CD4-positive, alpha-beta T cell treated with Interleukin-21 for 1 hour (primary cell): ENCODE data around the gene EFHD2.
A peak's percentile ranks its signal among the peaks of the same experiment; 100 is the strongest.
"Not testable (repeated sequence)": the region's sequence is repeated elsewhere in the genome, so short reads cannot be mapped to it uniquely, and the experiment has no call there.

Experiments
- DNase-seq: peaks from one replicate; pipeline ENCODE4 v3.0.0-alpha.2; 2020

Gene EFHD2

DNA sequence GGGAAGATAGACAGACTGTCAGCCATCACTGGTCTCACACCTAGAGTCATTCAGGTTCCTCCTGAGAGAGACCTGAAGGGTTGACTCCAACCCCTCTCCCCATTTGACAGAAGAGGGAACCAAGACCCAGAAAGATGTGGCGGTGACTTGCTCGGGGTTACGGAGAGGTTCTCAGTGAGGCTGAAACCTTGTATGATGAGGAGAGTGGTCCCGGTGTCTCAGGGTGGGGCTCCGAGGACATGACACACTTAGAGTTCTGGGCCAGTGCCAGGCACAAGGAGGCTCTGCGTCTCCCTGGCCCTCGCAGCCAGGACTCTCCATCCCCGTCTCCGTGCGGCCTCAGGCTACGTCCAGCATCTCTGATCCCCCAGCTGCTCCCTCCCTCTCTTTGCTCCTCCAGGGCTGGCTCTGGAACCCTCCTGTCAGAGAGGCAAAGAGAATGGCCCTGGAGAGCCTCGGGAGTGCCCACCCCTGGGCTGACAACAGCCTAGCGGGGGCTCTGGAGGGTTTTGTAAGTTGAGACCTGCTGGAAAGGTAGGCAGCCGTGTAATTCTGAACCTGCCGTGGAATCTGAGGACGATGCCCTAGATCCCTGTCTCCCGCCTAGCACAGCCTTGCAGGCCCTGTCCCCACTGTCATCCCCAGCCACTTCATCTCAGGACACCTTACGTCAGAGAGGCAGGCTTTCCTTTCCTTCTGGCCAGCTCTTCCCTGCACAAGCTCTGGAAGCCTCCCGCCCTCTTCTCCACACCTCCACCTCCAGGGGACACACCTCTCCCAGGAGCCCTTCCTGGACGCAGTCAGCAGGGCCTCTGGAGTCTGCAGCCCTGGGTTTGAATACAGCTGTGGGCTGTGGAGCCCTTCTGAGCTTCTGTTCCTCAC is 4.1 kb downstream of the EFHD2 start:
- DNase-seq = peak; percentile 3

DNA sequence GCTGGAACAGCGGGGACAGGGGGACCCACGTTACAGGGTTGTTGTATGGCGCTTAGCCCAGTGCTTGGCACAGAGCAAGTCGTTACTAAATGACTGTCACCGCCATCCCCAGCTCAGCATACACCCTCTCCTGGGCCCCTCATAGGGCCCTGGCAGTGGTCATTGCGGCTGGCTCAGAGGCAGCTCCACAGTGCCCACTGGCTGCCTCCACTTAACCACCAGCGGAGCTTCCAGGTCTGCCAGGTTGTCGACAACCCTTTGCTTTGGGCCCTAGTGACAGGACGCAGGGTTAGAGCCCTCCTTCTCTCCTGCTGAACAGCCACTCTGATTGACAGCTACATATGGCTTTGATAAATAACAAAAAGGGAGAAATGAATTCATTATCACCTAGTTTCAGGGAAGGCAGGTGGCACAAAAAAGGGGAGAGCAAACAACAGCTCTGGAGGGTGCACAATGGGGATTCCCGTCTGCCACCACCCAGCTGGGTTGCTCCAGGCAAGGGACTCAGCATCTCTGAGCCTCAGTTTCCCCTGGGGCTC is 4.8 kb downstream of the EFHD2 start:
- peak; percentile 5 for DNase-seq

DNA sequence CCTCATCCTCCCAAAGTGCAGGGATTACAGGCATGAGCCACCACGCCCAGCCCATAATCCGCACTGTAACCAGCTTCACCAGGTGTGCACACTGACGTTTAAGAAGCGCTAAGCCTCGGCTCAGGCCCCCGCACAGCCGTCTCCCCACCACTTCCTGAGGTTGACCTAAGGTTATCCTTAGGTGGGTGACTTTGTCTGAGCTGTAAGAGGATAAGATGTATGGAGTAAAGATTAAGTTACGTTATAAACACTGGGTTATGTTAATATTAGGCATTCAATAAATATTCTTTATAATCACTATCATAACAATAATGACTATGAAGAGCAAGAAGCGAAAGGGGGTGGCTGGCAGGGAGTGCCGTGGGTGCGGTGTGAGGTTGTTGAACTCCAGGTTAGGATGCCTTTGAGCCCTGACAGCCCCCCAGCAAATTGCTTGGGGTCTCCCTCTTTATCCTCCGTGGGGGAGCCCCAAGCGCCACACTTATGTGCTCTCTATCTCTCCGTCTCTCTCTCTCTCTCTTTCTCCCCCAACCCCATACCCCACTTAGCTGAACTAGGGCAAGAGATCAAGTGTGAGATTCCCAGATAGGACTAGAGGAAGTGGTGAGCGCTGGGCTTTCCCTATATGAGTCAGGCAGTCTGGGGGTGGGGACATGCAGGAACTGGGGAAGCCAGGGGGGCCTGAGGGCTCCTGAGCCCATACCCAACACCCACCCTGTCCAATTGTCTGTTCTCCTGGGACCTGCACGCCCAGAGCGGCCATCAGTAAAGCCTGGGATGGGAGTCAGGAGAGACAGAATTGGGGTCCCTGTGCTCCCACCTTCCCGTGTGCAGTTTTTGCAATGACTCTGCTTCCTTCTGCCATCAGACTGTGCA is 7.6 kb downstream of the EFHD2 start:
- peak; percentile 82 for DNase-seq

DNA sequence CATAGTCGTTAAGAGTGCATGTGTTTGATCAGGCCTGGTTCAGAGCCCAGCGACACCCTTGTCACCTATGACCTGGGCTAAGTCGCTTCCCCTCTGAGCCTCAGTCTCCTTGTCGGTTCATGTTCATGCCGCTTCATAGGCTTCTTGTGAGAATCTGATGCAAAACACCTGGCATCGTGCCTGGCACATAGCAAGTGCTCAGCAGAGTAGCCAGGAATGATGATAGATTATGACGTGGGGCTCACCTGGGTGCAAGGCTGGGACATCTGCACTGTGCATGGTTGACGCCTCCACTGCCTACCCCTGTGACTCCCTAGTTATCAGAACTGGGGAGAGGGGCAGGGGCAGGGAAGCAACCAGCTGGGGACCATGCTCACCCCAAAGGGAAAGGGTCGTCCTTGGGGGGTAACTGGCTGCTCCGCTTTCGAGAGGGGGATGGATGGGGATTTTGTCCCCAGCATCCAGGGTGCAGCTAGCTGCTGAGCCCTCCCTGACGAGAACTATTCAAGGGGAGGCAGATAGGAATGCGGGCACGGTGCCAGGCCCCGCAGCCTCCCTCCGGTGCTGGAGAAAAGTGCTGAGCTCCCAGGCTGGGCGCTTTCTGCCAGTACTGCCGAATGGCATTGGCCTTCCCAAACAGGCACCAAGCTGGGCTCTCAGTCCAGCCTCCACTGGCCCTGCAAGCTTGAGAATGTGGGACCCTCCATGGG is 9.3 kb downstream of the EFHD2 start:
- DNase-seq = no peak

DNA sequence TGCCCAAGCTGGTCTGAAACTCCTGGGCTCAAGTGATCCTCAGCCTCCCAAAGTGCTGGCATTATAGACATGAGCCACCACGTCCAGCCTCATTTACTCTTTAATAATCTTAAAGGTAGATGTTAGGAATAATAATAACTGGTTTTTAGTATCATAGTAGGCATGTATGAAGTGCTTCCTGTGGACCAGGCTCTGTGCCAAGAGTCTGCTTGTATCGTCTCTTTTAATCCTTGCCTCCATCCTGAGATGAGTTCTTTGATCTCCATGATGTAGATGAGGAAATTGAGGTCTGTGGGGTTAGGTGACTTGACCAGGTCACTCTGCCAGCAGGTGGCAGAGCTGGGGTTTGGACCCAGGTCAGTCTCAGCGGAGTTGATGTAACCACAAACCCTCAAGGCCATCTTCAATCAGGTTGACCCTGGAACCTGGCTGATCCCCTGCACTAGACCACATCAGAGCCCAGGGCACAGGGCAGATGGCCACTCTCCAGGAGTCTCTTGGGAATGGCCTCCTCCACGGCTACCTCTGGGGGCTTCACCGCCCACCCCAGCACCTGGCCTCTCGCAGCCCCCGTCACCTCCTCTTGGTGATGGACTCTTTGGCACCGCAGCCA is 11.3 kb downstream of the EFHD2 start:
- no peak for DNase-seq

DNA sequence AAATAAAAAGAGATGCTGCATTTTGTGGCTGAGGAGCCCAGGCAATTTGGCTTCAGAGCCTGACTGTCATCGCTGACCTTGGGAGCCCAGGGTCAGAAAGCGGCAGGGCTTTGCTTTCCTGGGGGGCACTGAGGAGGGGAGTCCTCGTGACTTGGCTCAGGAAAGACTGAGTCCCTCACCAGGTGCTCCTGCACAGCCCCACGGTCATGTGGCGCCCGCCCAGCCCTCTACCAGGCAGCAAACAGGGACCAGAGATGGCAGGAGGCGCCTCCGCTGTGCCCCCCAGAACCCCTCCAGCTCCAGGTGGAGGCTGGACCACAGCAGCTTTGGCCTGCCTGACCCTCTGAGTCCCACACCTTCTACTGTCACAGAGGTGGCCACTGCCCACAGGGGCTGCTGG is 13.2 kb downstream of the EFHD2 start:
- DNase-seq = no peak

DNA sequence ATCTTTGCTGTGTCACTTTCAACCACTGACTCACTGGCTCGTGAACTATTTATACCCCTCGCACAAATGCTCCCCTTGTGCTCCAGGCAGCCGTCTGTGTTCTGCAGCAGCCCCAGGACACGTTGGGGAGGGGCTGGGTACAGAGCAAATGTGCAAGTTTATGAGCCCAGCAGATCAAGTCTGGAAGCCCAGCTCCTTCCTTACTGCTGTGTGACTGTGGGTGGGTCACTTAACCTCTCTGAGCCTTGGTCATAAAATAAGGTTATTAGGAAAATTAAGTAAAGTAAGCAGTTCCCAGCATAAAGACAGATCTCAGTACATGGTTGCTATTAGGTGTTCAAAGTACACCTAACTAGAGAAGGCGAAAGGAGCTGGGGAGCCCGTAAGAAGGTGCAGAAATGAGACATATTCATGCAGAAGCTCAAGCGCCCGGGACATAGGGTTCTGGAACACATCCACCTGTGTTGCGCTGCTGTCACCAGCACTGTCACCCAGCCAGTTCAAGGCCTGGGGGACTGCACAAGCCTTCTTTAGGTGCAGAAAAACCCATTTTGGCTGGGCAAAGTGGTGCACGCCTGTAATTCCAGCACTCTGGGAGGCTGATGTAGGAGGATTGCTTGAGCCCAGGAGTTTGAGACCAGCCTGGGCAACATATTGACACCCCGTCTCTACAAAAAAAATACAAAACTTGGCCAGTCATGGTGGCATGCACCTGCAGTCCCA is 13.8 kb downstream of the EFHD2 start:
- DNase-seq = no peak

DNA sequence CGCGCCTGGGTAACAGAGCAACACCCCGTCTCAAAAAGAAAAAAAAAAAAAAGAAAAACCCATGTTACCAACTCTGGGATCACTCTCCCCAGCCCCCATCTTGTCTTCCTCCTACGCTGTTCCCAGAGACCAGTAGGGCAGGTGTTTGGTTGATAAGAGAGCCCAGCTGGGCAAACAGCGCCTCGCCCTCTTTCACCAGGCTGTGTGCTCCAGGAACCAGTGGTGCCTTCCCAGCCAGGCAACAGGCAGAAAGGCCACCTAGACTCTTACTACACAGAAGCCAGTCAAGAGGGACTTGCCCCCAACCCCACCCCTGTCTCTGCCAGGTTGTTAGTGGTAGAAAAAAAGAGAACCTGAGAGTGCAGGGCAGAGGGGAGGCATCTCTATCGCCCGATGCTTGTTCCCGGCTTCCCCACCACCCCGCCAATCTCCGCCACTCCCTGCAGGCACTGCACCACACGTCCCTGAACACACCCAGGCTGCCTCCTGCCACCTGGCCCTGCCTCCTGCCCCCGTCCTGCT is 14.5 kb downstream of the EFHD2 start:
- DNase-seq = no peak

DNA sequence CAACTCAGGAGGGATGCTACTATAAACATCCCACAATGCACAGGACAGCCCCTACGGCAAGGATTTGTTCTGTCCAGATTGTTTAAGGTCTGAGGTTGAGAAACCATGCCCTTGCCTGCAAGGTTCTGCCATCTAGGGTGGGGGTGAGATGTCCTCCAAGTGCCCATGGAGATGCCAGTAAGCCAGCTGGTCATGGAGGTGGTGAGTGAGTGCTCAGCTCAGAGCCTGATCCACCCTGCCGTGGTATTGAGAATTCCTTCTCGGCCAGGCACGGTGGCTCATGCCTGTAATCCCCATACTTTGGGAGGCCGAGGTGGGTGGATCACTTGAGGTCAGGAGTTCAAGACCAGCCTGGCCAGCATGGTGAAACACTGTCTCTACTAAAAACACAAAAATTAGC is 15.3 kb downstream of the EFHD2 start:
- no peak for DNase-seq

DNA sequence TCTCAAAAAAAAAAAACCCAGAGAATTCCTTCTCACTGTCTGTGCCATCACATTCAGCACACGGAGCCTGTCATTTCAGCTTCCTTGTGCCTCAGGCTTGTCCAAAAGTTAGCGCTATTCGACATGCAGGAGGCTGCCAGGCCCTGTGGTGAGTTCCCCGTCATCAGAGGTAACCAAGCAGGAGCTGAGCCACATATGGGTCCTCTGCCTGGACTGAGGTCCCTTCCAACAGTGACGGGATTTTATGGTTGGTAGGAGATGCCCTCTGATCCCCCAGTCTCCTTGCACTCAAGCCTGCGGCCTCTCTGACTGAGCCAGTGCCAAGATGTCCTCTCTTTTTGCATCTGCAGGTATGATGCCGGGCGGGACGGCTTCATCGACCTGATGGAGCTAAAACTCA is 15.8 kb downstream of the EFHD2 start:
- no peak for DNase-seq

DNA sequence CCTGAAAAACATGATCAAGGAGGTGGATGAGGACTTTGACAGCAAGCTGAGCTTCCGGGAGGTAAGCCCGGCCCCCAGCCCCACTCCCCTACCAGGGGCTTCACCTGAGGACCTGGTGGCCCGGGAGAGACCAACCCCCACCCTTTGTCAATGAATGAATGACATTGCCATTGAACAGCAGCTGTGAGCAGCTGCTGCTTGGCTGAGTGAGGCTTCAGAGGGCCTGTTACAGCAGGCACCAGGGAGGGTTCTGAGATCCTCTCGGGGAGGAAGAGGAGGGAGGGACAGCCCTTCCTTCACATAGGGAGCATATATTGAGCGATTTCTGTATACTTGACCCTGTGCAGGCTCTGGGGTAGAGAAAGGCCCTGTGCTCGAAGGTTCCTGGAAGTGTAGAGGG is 16.3 kb downstream of the EFHD2 start:
- no peak for DNase-seq

DNA sequence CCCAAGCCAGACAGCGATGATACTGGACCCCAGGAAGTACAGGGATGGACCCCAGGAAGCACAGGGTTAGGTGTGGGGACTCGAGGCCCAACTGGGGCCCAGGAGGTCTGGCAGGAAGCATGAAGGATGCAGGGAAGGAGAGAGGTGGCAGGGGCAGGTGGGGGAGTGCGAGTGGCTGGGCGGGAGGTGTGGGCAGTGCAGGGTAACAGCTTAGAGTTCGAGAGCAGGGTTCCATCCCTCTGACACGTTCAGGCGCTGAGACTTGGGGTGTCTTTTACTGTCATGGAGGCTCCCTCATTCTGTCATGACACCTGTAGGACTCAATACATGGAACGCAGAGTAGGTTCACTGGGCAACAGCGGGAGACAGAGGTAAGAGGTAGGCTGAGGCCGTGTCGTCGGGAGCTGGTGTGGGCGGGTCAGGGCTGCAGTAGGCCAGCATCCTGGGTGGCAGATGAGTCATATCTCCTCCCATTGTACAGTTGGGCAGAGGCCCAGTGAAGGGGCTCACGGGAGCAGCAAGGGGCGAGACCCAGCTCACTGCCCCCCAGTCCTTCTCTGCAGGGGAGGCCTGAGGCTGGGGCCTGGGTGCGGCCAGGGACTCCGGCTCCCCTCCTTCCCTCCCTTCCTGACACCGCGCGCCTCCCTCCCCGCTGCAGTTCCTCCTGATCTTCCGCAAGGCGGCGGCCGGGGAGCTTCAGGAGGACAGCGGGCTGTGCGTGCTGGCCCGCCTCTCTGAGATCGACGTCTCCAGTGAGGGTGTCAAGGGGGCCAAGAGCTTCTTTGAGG is 17.0 kb downstream of the EFHD2 start:
- no peak for DNase-seq

DNA sequence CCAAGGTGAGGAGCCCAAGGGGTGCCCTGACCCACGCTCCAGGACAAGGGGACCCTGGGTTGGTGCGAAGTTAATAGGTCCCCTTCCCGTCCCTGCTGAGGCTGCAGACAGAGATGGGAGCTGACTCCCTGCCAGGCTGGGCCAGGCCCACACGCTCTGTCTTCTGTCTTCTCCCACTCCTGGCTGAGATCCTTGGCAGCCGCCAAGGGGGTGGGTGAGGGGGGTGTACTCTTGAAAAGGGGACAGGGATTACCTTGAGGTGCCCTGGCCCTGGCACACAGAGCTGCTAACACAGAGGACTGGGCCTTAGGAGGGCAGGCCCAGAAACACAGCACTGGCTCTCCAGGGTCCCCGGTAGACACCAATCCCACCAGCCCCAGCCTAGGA is 17.6 kb downstream of the EFHD2 start:
- DNase-seq = no peak

DNA sequence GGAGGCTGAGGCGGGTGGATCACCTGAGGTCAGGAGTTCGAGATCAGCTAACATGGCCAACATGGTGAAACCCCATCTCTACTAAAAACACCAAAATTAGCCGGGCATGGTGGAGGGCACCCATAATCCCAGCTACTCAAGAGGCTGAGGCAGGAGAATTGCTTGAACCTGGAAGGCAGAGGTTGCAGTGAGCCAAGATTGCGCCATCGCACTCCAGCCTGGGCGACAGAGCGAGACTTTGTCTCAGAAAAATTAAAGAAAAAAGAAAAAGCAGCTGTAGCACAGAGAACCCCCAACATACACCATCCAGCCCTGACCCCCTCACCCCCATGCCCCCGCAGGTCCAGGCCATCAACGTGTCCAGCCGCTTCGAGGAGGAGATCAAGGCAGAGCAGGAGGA is 18.6 kb downstream of the EFHD2 start:
- not testable (repeated sequence) for DNase-seq

DNA sequence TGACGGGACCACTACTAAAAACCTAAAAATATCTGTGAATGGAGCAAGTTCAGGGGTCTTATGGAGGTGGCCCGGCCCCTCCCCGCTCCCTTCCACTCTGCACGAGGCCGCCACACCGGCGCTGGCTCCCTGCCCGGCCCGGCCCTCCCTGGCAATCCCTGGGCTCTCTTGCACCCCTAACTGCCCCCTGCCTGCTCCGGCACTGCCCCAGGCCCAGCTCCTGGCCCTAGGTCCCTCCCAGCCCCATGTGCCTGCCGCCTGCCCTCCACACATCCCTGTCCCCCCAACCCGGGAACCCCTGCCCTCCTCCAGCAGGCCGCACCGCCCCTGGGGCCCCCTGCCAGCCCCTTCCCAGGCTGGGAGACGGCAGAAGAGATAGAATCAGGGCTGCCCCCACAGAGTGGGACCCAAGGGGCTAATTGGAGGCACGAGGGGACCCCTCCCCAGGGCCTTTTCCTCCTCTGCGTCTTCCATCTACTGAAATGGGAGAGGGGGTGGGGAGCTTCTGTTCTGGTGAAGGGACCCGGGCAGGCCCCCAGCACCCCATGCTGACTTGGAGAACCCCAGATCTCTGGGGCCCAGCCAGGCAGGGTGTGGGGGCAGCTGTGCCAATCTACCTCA is 19.2 kb downstream of the EFHD2 start:
- no peak for DNase-seq

DNA sequence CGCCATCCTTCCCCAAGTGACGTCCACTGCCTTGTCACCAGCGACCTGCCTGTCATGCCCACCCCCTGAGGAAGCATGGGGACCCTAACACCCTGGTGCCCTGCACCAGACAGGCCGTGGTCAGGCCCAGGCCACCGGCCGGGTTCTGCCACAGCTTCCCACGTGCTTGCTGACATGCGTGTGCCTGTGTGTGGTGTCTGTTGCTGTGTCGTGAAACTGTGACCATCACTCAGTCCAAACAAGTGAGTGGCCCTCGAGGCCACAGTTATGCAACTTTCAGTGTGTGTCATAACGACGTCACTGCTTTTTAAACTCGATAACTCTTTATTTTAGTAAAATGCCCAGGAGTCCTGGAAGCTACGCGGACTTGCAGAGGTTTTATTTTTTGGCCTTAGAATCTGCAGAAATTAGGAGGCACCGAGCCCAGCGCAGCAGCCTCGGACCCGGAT is 20.0 kb downstream of the EFHD2 start:
- DNase-seq = no peak

DNA sequence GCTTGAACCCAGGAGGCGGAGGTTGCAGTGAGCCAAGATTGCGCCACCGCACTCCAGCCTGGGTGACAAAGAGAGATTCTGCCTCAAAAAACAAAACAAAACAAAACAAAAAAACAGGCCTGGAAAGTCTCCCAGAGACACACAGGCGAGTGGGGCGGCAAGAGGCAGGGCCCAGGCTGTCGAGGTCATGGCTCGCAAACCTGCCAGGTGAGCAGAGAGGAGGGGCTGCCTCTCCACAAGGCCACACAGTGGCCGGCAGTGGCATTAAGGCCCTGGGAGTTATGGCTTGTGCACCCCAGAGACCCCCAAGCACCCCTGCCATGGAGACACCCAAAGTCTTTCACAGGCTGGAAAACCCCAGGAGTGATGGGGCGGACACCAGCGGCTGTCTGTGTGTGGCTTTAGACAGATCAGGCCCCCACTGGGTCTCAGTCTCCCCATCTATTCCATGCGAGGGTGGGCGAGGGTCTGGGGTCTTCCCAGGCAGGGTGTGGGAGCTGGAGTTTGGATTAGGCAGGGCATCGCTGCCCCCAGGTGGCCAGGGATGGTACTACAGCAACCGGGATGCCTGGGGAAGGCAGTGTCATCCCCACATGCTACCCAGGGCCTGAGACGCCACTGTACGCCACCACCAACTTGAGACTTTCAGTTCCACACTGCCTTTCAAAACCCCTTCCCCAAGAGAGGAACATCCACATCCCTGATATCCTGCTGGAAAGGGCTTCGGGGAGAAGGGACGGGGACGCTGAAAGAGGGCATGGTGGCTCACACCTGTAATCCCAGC is 21.3 kb downstream of the EFHD2 start:
- DNase-seq = peak; percentile 76

DNA sequence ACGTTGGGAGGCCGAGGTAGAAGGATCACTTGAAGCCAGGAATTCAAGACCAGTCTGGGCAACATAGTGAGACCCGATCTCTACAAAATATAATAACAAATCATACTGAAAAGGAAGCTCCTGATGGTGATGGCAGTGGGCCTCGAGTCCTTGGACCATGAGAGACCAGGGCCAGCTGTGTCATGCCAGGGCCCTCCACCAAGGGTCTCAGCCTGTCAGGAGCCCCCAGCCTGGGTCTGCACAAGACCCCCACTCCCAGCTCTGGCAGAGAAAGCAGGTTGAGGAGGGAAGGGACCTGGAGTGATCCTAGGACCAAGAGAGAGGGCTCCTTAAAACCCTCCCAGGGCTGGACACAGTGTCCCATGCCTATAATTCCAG is 21.9 kb downstream of the EFHD2 start:
- DNase-seq = no peak

DNA sequence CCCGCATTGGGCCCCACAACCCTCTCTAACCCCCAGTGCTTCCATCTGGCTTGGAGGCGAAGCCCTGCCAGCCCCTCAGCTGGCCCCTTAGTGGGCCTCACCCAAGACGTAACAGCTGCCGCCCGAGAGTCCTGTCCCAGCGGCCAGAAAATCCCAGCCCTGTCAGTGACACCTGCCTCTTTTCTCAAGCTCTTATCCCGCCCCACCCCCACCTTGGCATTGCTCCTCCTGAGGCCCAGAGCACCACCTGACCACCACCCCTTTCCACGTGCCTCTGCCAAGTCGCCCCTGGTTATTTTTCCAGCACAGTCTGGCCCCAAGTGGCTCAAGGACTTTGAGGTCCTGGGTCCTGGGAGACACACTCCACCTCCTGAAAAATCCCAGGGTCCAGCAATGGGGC is 22.6 kb downstream of the EFHD2 start:
- DNase-seq = no peak

DNA sequence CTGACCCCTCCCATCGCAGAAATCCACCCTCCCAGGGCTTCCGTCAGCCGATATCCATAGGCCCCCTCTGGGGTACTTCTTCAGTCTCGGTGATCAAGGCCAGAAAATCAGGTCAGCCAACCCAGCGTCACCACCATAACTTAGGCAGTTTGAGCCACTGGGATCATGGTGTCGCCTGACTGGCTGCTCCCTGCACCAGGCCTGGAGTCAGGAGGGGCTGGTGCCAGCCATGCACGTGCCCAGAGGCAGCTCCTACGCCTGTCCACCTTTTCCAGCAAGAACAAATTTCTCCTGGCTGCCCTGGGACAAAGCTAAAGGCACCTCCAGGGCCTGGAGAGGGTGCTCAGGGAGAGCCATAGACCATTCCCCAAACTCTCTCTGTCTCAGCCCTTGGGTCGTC is 23.8 kb downstream of the EFHD2 start:
- no peak for DNase-seq
